ENCODE measurements around the gene ATG16L2.

The ATG16L2 gene

GRCh38 chr11:72860010-72860409 is 45.8 kb downstream of the ATG16L2 start:
- no peaks in the 10 kb centered on the region for H3K27me3 ChIP-seq (ENCODE audit: insufficient read depth, poor library complexity, severe bottlenecking)
- H3K36me3 ChIP-seq (ENCODE audit: low read depth): no peaks in the 10 kb centered on the region
- H3K9me3 ChIP-seq (ENCODE audit: severe bottlenecking): no peaks in the 10 kb centered on the region
- no peak overlapping the region for H3K27ac ChIP-seq (ENCODE audit: poor library complexity, severe bottlenecking)
- H3K4me1 ChIP-seq (ENCODE audit: insufficient read depth, poor library complexity, severe bottlenecking): peaks cover 2% of the 10 kb centered on the region
- H3K4me3 ChIP-seq (ENCODE audit: severe bottlenecking): no peak overlapping the region
- TF ChIP-seq, protein P1, sequence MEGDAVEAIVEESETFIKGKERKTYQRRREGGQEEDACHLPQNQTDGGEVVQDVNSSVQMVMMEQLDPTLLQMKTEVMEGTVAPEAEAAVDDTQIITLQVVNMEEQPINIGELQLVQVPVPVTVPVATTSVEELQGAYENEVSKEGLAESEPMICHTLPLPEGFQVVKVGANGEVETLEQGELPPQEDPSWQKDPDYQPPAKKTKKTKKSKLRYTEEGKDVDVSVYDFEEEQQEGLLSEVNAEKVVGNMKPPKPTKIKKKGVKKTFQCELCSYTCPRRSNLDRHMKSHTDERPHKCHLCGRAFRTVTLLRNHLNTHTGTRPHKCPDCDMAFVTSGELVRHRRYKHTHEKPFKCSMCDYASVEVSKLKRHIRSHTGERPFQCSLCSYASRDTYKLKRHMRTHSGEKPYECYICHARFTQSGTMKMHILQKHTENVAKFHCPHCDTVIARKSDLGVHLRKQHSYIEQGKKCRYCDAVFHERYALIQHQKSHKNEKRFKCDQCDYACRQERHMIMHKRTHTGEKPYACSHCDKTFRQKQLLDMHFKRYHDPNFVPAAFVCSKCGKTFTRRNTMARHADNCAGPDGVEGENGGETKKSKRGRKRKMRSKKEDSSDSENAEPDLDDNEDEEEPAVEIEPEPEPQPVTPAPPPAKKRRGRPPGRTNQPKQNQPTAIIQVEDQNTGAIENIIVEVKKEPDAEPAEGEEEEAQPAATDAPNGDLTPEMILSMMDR (IDR thresholded peaks at IDR 0.05; ENCODE audit: poor library complexity, severe bottlenecking): no peak
- ATAC-seq (ENCODE audit: low read depth): no peak
- DNase-seq (ENCODE audit: low spot score): no peak

DNA sequence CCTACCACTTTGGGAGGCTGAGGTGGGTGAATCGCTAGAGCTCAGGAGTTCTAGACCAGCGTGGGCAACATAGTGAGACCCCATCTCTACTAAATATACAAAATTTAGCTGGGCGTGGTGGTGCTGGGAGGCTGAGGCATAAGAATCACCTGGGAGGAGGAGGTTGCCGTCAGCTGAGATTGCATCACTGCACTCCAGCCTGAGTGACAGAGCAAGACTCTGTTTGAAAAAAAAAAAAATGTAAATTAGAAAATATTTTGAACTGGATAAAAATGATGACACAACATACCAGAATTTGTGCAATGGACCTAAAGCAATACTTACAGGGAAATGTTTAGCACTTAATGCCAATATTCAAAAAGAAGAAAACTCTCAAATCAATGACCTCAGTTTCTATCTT is 46.4 kb downstream of the ATG16L2 start:
- H3K4me1 ChIP-seq (ENCODE audit: insufficient read depth, poor library complexity, severe bottlenecking): peaks cover 2% of the 10 kb centered on the region
- no peak for ATAC-seq (ENCODE audit: low read depth)
- H3K36me3 ChIP-seq (ENCODE audit: low read depth): no peaks in the 10 kb centered on the region

GRCh38 chr11:72863091-72863490 is 48.9 kb downstream of the ATG16L2 start:
- H3K36me3 ChIP-seq (ENCODE audit: low read depth): no peaks in the 10 kb centered on the region

More for the DNA sequence above, 46.4 kb downstream of the ATG16L2 start:
- DNase-seq (ENCODE audit: low spot score): no peak
- TF ChIP-seq, protein P1 (IDR thresholded peaks at IDR 0.05; ENCODE audit: poor library complexity, severe bottlenecking): no peak
- Histone ChIP-seq H3K4me3 (ENCODE audit: severe bottlenecking) (no peak overlapping the region), H3K9me3 (ENCODE audit: severe bottlenecking) (no peaks in the 10 kb centered on the region), H3K27ac (ENCODE audit: poor library complexity, severe bottlenecking) (no peak overlapping the region), H3K27me3 (ENCODE audit: insufficient read depth, poor library complexity, severe bottlenecking) (no peaks in the 10 kb centered on the region)

DNA sequence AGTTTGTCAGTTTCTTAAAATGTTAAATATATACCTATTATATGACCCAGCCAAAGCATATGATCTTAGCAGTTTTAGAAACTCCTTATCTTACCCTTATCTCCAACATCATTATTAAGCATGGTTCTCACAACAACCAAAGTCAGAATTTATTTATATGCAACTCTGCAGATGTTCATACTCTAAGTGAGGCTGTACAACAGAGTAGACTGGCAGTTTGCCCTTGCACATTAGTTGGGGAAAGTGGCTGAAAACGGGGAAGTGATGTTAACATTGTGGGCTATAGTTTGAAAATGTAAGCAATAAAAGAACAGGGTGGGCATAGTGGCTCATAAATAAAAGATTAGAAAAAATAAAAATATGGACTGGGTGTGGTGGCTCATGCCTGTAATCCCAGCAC is 49.7 kb downstream of the ATG16L2 start:
- H3K36me3 ChIP-seq (ENCODE audit: low read depth): no peaks in the 10 kb centered on the region
- H3K27me3 ChIP-seq (ENCODE audit: insufficient read depth, poor library complexity, severe bottlenecking): no peaks in the 10 kb centered on the region
- H3K4me3 ChIP-seq (ENCODE audit: severe bottlenecking): no peak overlapping the region
- no peak for ATAC-seq (ENCODE audit: low read depth)
- TF ChIP-seq, protein P1 (IDR thresholded peaks at IDR 0.05; ENCODE audit: poor library complexity, severe bottlenecking): no peak
- no peaks in the 10 kb centered on the region for H3K9me3 ChIP-seq (ENCODE audit: severe bottlenecking)
- DNase-seq (ENCODE audit: low spot score): no peak
- peaks cover 2% of the 10 kb centered on the region for H3K4me1 ChIP-seq (ENCODE audit: insufficient read depth, poor library complexity, severe bottlenecking)
- no peak overlapping the region for H3K27ac ChIP-seq (ENCODE audit: poor library complexity, severe bottlenecking)

More at GRCh38 chr11:72863091-72863490, 48.9 kb downstream of the ATG16L2 start:
- Histone ChIP-seq H3K9me3 (ENCODE audit: severe bottlenecking) (no peaks in the 10 kb centered on the region), H3K4me1 (ENCODE audit: insufficient read depth, poor library complexity, severe bottlenecking) (peaks cover 2% of the 10 kb centered on the region), H3K27ac (ENCODE audit: poor library complexity, severe bottlenecking) (no peak overlapping the region), H3K27me3 (ENCODE audit: insufficient read depth, poor library complexity, severe bottlenecking) (no peaks in the 10 kb centered on the region), H3K4me3 (ENCODE audit: severe bottlenecking) (no peak overlapping the region)
- ATAC-seq (ENCODE audit: low read depth) (no peak), DNase-seq (ENCODE audit: low spot score) (no peak)
- TF ChIP-seq, protein P1 (IDR thresholded peaks at IDR 0.05; ENCODE audit: poor library complexity, severe bottlenecking): no peak

GRCh38 chr11:72864702-72865655 is 50.8 kb downstream of the ATG16L2 start:
- no peaks in the 10 kb centered on the region for H3K36me3 ChIP-seq (ENCODE audit: low read depth)
- no peaks in the 10 kb centered on the region for H3K27me3 ChIP-seq (ENCODE audit: insufficient read depth, poor library complexity, severe bottlenecking)
- peaks cover 2% of the 10 kb centered on the region for H3K4me1 ChIP-seq (ENCODE audit: insufficient read depth, poor library complexity, severe bottlenecking)
- H3K4me3 ChIP-seq (ENCODE audit: severe bottlenecking): no peak overlapping the region
- no peak for ATAC-seq (ENCODE audit: low read depth)
- no peaks in the 10 kb centered on the region for H3K9me3 ChIP-seq (ENCODE audit: severe bottlenecking)
- no peak overlapping the region for H3K27ac ChIP-seq (ENCODE audit: poor library complexity, severe bottlenecking)
- DNase-seq (ENCODE audit: low spot score): no peak
- TF ChIP-seq, protein P1 (IDR thresholded peaks at IDR 0.05; ENCODE audit: poor library complexity, severe bottlenecking): no peak

All from RWPE2 (cell line).